Muscle of arm (tissue), 12 donors: Measurements from ENCODE around the gene CDH10. TPM values are rescaled to one million over a fixed set of nuclear protein-coding genes. Genes with fewer than 3 reads are reported as not detected.

Experiments used
- DNase-seq: peaks from one replicate; pipeline ENCODE4 v3.0.0-alpha.2; 2013
- polyA plus RNA-seq, 12 donors: library from polyadenylated mRNA; unstranded; fragments of 120-200 nt; gene quantifications; one replicate each; pipeline ENCODE4 v1.2.1, GENCODE V29; 2013; ENCODE audit not compliant: insufficient read length in 12 of 12

The CDH10 gene
- polyA plus RNA-seq, 12 donors: 0.29 to 0.98 (median 0.53) TPM; not detected in 2

DNA sequence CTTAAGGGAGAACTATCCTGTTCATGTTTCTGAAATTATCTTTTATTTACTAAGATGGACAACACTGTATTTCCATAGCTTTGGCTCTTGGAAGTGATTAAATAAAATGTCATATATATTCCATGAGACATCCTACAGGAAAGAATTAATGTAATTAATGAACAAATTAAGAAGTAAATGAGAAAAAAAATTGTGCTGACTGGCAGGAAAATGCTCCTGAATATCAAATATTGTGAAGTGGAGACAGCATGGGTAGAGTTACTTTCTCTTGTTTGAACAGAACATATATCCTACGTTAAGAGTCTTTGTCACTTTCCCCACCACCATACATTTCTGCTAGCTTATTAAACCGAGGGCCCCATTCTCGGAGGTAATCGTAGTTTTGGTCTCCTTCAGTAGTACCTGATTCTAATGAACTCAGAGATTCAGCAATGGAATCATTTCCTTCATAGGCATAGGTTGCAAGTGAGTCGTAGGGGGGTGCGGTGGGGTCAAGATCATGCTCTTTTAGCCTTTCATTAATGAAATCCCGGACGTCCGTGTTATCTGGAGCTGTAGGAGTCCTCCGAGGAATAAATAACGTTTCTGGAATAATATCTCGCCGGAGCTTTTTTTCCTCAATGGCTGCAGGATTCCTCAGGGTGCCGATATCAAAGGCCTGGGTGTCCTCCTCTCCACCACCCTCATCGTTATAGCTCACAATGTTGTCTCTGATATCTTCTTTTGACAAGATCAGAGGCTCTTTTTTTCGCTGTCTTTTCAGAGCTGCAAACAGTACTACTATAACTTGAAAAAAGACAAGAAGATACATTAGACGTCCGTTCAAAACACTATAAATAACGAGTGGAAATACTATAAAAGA is 157.2 kb downstream of the CDH10 start:
- no peak for DNase-seq

- no peak for DNase-seq
Measured at GRCh38 chr5:24480952-24481351, 163.8 kb downstream of the CDH10 start.

DNA sequence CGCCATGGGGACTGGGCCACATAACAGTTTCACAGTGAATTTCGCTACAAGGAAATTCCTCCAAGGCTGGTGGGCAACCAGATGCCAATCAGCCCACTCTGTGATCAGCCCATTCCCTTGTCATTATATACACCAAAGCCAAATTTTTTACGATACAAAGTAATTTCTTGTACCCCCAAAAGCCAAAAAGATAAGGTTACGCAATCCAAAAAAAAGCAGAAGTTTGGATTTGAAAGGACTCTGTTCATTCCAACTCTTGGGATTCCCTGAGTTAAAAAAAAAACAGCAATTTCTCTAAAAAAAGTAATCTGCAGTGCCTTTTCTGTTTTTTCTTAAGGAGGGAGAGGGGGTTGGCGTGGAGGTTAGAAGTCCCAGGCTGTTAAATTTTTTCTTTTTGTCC is 166.8 kb downstream of the CDH10 start:
- no peak for DNase-seq

DNA sequence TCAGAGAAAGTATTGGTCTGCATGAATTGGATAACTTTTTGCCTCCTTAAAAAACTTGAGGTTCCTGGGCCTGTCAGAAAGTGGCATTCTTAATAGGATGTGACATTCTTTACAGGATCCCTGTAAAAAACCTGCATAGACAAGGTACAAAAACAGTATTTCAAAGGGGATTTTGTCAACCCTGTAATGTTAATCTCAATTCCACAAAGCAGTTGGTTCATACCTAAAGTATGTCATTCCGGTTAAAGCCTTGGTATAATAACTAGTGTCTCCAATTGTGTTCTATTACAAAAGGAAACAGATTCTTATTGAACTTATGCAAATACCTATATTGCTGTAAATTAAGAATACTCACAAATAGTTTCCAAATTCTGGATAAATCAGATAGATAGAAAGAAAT is 169.7 kb downstream of the CDH10 start:
- no peak for DNase-seq

GRCh38 chr5:24474685-24475084 is 170.1 kb downstream of the CDH10 start:
- DNase-seq: no peak

GRCh38 chr5:24472518-24472917 is 172.3 kb downstream of the CDH10 start:
- no peak for DNase-seq

- DNase-seq: no peak
Measured at GRCh38 chr5:24444414-24444813, 200.4 kb downstream of the CDH10 start.

GRCh38 chr5:24439465-24439864 is 205.3 kb downstream of the CDH10 start:
- no peak for DNase-seq
